NCI-H226 (cell line): ENCODE results near the gene APEX1.
"Not testable (repeated sequence)": the region's sequence is repeated elsewhere in the genome, so short reads cannot be mapped to it uniquely, and the experiment has no call there.

ENCODE experiments used
- DNase-seq: peaks from one replicate; pipeline ENCODE4 v3.0.0-alpha.2; 2015

The APEX1 gene

GRCh38 chr14:20478894-20479293 lies 23.9 kb downstream of the APEX1 start:
- no peak for DNase-seq

DNA sequence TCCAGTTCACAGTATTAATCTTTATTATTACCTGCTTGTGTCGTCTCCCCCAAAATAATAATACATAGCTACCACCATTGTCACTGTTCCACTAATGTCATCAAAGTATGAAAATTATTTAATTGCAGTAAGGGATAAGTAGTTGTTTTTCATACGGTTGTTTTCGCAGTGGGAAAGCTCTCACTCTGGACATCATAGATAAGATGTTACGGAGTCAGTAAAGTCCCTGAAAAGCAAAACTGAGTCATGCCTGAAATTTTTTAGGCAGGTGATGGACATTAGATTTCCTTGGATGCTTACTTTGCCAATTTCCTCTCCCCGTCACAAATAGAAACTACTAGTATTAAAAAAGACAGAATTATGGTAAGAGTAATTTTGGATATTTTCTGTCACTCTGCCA lies 27.4 kb downstream of the APEX1 start:
- DNase-seq: no peak

DNA sequence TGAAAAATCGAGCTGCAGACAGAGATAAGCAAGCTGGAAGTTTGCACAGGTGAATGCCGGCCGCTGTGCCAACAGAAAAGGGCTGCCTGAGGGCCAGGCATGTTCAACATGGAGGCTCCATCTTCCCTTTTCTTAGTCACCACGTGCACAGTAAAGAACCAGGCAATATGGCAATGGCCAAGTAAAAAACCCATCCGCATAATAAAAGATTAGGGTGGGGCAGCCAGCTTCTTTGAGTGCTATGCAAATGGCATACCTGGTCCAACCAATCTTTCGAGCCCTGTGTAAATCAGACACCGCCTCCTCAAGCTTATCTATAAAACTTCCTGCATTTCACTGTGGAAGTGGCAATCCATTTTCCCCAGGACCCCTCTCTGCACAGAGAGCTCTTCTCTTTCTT lies 30.9 kb downstream of the APEX1 start:
- DNase-seq: no peak

GRCh38 chr14:20486684-20487395 lies 31.8 kb downstream of the APEX1 start:
- no peak for DNase-seq

DNA sequence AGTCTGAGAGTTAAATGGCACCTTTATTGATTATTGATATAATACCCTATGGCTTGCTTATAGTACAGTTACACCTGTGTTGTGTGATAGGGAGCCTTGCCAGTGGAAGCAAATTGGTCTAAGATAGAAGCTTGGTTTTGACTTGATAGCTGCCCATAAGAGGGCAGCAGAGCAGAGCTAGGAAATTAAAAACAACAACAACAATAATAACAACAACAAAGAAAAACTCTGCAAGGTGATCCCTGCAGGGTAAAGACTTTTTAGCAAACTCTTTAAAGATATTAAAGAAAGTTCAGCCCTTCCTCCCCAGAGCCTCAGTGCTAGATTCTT lies 32.3 kb downstream of the APEX1 start:
- no peak for DNase-seq

- peak; percentile 10 for DNase-seq
These were observed 34.3 kb downstream of the APEX1 start for GRCh38 chr14:20489093-20489994.

- no peak for DNase-seq
These were observed 35.5 kb downstream of the APEX1 start for GRCh38 chr14:20490563-20490962.

DNA sequence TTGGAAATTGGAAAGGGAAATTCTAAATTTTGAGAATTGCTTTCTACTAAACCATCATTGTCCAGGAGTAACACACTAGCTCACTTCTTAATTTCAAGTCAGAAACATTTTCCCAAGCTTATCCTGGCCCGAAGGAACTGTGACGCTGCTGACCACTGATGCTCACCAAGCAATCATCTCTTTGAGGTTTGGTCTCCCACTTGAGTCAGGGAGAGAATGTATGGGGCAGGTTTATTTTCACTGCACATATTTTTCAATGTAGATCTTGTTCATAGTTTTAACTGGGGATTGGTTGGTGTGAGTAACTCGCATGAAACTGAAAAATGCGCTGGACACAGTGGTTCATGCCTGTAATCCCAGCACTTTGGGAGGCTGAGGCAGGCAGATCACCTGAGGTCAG lies 37.5 kb downstream of the APEX1 start:
- no peak for DNase-seq

GRCh38 chr14:20493634-20494033 lies 38.6 kb downstream of the APEX1 start:
- no peak for DNase-seq

GRCh38 chr14:20494935-20495766 lies 40.1 kb downstream of the APEX1 start:
- DNase-seq: no peak

DNA sequence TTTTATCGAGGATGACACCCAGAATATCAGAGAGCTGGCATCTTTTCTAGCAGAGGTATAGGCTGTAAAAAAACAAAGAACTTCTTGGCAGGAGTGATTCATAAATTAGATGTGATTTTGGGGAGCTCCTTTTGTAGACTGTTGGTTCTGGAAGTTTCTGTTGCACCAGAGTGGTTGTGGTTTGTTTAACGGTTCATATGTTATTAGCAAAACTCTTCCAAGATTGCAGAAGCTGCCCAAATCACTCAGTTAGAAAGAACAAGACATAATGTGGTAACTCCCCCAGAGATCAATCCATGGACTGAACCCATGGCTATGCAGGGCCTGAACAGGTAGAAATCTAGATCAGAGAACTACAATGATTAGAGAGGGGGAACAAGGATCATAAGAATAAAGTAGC lies 43.6 kb downstream of the APEX1 start:
- DNase-seq: no peak

- no peak for DNase-seq
These were observed 44.1 kb downstream of the APEX1 start for GRCh38 chr14:20499108-20499507.

- DNase-seq: no peak
These were observed 44.9 kb downstream of the APEX1 start for GRCh38 chr14:20499881-20500280.

- no peak for DNase-seq
These were observed 46.3 kb downstream of the APEX1 start for GRCh38 chr14:20501346-20501745.

DNA sequence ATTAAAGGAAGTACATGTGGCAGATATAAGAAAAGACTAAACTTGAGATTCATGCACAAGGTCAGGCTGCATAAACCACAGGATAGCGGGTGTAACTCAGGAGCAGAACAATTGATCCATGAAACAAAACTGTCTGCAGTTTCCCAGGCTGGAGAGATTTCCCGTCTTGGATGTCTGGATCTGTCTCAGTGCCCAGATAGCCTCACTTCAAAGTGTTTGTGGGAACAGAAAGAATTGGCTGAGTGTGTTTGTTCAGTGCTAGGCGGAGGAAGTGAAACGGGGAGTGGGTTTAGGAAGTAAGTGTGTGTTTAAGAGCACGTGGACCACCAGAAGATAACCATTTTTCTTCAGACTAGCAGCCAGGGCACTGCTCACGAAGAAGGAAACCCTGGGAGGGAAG lies 48.9 kb downstream of the APEX1 start:
- no peak for DNase-seq

GRCh38 chr14:20506276-20506675 lies 51.2 kb downstream of the APEX1 start:
- DNase-seq: not testable (repeated sequence)

DNA sequence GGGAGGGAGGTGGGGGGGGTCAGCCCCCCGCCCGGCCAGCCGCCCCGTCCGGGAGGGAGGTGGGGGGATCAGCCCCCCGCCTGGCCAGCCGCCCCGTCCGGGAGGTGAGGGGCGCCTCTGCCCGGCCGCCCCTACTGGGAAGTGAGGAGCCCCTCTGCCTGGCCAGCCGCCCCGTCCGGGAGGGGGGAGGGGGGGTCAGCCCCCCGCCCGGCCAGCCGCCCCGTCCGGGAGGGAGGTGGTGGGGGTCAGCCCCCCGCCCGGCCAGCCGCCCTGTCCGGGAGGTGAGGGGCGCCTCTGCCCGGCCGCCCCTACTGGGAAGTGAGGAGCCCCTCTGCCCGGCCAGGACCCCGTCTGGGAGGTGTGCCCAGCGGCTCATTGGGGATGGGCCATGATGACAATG lies 51.7 kb downstream of the APEX1 start:
- DNase-seq: not testable (repeated sequence)
